ENCODE data around the gene TTC27. TPM values are rescaled to one million over a fixed set of nuclear protein-coding genes. Genes with fewer than 3 reads are reported as not detected.
"Not testable (repeated sequence)": the region's sequence is repeated elsewhere in the genome, so short reads cannot be mapped to it uniquely, and the experiment has no call there.

Gene TTC27
- total RNA-seq, 1 donor from 2014 or later, result 26.5 TPM

- peak; percentile 44 for DNase-seq (ENCODE audit: low read depth, low spot score)
Observed at GRCh38 chr2:32805104-32806095, 177.6 kb downstream of the TTC27 start.

- DNase-seq (ENCODE audit: low read depth, low spot score), result no peak
Observed at GRCh38 chr2:32806857-32807256, 179.0 kb downstream of the TTC27 start.

GRCh38 chr2:32807662-32808061, 179.8 kb downstream of the TTC27 start:
- DNase-seq (ENCODE audit: low read depth, low spot score), result no peak

GRCh38 chr2:32810909-32811495, 183.2 kb downstream of the TTC27 start:
- no peak for DNase-seq (ENCODE audit: low read depth, low spot score)

GRCh38 chr2:32811696-32812095, 183.8 kb downstream of the TTC27 start:
- no peak for DNase-seq (ENCODE audit: low read depth, low spot score)

GRCh38 chr2:32812316-32812715, 184.5 kb downstream of the TTC27 start:
- DNase-seq (ENCODE audit: low read depth, low spot score), result peak; percentile 55

GRCh38 chr2:32820088-32820487, 192.2 kb downstream of the TTC27 start:
- DNase-seq (ENCODE audit: low read depth, low spot score), result no peak

- DNase-seq (ENCODE audit: low read depth, low spot score), result no peak
Observed at GRCh38 chr2:32820701-32821100, 192.9 kb downstream of the TTC27 start.

GRCh38 chr2:32824070-32824809, 196.4 kb downstream of the TTC27 start:
- no peak for DNase-seq (ENCODE audit: low read depth, low spot score)

- DNase-seq (ENCODE audit: low read depth, low spot score), result peak; percentile 63
Observed at GRCh38 chr2:32825291-32825712, 197.5 kb downstream of the TTC27 start.

GRCh38 chr2:32830196-32830595, 202.3 kb downstream of the TTC27 start:
- no peak for DNase-seq (ENCODE audit: low read depth, low spot score)

GRCh38 chr2:32832821-32833220, 205.0 kb downstream of the TTC27 start:
- no peak for DNase-seq (ENCODE audit: low read depth, low spot score)

GRCh38 chr2:32833709-32834108, 205.9 kb downstream of the TTC27 start:
- no peak for DNase-seq (ENCODE audit: low read depth, low spot score)

- DNase-seq (ENCODE audit: low read depth, low spot score), result no peak
Observed at GRCh38 chr2:32835148-32835547, 207.3 kb downstream of the TTC27 start.

- DNase-seq (ENCODE audit: low read depth, low spot score), result no peak
Observed at GRCh38 chr2:32836933-32837332, 209.1 kb downstream of the TTC27 start.

GRCh38 chr2:32838418-32838817, 210.6 kb downstream of the TTC27 start:
- no peak for DNase-seq (ENCODE audit: low read depth, low spot score)

GRCh38 chr2:32838949-32839348, 211.1 kb downstream of the TTC27 start:
- DNase-seq (ENCODE audit: low read depth, low spot score), result no peak

- no peak for DNase-seq (ENCODE audit: low read depth, low spot score)
Observed at GRCh38 chr2:32841931-32842898, 214.4 kb downstream of the TTC27 start.

- DNase-seq (ENCODE audit: low read depth, low spot score), result no peak
Observed at GRCh38 chr2:32843699-32844098, 215.8 kb downstream of the TTC27 start.

GRCh38 chr2:32844253-32844652, 216.4 kb downstream of the TTC27 start:
- no peak for DNase-seq (ENCODE audit: low read depth, low spot score)

GRCh38 chr2:32846274-32846673, 218.4 kb downstream of the TTC27 start:
- not testable (repeated sequence) for DNase-seq (ENCODE audit: low read depth, low spot score)
